Vagina (tissue), 2 donors: ENCODE results near the gene NTM.

Source experiments
- POLR2A ChIP-seq, 2 donors: fragments of 450-650 bp; IDR thresholded peaks; one replicate each; pipeline ENCODE4 v1.6.1; 2017; ENCODE audit warnings: antibody characterized with exemption in 2 of 2, mild to moderate bottlenecking in 2 of 2, moderate library complexity in 2 of 2
- POLR2AphosphoS5 ChIP-seq, 2 donors: sonication (generic); formaldehyde crosslinking; IDR thresholded peaks; one replicate each; pipeline ENCODE4 v1.9.0; 2017; ENCODE audit warnings: antibody characterized with exemption in 2 of 2, mild to moderate bottlenecking in 2 of 2, low read depth in 1 of 2; ENCODE audit not compliant: insufficient read depth in 1 of 2
- TF ChIP-seq, protein P1 (sequence below), 3 experiments: fragments of 450-650 bp in 2 of 3; fragments of 200-600 bp in 1 of 3; sonication (generic) in 1 of 3; IDR thresholded peaks; one replicate each; pipeline ENCODE4 v1.5.1; 2017 to 2019; ENCODE audit warnings: antibody characterized with exemption in 3 of 3, mild to moderate bottlenecking in 2 of 3, moderate library complexity in 2 of 3

DNA sequence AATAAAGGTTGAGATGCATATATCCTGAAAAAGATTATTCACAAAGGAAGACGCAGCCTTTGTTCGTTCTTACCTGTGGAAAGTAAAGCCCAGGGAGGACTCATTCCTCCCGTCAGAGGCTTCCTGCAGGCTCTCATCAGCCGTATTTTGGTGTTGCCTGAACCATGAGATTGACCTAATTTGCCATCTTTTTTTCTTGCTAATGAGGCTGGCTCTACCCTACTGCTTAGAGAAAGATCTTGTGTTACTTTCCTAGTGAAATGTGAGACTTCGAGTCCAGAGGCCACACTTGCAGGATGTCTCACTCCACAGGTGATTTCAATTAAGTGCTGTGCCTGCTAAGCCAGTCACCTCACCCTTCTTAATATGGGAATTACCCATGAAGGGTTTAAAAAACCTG, 269.9 kb downstream of the NTM start:
- TF ChIP-seq, protein P1, sequence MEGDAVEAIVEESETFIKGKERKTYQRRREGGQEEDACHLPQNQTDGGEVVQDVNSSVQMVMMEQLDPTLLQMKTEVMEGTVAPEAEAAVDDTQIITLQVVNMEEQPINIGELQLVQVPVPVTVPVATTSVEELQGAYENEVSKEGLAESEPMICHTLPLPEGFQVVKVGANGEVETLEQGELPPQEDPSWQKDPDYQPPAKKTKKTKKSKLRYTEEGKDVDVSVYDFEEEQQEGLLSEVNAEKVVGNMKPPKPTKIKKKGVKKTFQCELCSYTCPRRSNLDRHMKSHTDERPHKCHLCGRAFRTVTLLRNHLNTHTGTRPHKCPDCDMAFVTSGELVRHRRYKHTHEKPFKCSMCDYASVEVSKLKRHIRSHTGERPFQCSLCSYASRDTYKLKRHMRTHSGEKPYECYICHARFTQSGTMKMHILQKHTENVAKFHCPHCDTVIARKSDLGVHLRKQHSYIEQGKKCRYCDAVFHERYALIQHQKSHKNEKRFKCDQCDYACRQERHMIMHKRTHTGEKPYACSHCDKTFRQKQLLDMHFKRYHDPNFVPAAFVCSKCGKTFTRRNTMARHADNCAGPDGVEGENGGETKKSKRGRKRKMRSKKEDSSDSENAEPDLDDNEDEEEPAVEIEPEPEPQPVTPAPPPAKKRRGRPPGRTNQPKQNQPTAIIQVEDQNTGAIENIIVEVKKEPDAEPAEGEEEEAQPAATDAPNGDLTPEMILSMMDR (IDR thresholded peaks at IDR 0.05), result no peak
- TF ChIP-seq POLR2A (IDR thresholded peaks at IDR 0.05) (no peak), POLR2AphosphoS5 (IDR thresholded peaks at IDR 0.05; ENCODE audit: insufficient read depth in 1 of 2, low read depth in 1 of 2) (no peak)
